Activated CD4-positive, alpha-beta T cell treated with anti-CD3 and anti-CD28 coated beads, Interleukin-2, amount 50 U/mL, for 4 hours (primary cell): ENCODE results near the gene PITPNB.
A peak's percentile ranks its signal among the peaks of the same experiment; 100 is the strongest.

Experiments
- DNase-seq, 2 experiments: peaks; one replicate each; pipeline ENCODE4 v3.0.0-alpha.2; 2020

Gene PITPNB

DNA sequence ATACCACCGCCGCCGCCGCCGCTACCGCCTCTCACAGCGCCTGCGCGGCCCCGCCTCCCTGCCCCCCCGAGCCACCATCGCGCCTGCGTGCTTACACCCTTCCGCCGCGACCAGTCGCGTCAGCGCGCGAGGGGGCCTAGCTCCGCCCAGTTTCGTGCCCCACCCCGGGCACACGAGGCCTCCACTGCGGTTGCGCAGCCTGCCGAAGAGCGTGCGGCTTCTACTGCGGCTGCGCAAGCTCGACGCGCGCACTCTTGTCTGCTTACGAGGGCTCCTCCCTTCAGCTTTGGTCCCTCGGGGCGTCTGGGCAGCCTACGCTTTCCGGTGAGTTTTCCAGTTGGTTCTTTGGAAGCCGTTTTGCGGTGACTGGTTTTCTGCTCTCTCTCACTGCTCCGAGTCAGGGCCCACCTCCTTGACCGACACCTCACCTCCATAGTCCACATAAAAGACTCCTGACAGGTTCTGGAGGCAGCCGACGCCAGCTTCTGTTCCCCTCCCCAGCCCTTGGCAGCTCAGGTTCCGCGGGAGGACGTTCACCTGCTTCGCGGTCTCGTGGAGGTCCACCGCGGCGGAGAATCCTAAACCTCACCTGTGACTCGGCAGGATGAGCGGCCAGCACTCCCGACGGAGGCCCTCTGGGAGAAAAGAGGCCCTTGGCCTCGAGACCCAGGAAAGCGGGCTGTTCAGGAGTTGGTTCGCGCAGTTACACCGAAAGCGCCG, at the start of gene PITPNB:
PITPNB (minus strand) TSS at position 35 of the 720 bp plus-strand sequence. CDS start 65 bp downstream, outside the sequence.
- peak; percentile 98 for DNase-seq

DNA sequence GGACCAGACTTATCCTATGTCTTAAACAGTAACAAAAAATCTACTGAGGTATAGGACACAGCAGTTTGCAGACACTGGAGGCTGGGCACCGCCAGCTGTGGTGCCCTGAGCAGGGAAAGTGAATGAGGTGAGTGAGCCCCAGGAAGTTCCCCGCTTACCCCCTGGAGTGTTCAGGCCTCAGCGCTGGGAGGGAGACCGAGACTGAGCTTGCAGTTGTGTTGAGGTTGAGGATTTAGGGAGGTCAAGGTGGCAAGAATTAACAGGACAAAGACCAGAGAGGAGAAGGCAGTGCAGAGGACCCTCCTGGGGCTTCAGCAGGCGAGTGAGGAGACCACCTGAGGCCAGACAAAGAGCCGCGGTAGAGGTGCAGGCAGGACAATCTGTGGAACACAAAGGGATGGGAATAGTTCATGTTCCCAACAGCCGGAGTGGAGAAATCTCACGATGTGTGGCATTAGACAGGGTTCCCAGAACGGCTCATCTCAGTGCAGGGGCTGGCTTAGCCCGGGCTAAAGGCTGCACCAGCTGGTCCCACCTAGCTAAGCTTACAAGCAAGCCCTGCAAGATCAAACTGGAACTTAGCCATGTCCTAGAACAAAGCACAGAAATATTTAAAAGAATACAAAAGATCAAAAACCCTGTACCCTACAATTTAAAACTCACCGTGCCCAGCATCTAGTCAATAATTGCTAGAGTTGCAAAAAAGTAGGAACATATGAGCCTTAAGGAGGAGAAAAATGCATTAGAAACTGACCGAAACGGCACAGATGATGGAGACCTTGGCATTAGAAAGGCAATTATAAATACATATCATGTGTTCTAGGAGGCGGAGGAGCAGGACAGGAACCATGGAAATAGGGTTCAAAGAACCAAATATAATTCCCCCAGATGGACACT, 47.4 kb upstream of the PITPNB start:
- DNase-seq = no peak

DNA sequence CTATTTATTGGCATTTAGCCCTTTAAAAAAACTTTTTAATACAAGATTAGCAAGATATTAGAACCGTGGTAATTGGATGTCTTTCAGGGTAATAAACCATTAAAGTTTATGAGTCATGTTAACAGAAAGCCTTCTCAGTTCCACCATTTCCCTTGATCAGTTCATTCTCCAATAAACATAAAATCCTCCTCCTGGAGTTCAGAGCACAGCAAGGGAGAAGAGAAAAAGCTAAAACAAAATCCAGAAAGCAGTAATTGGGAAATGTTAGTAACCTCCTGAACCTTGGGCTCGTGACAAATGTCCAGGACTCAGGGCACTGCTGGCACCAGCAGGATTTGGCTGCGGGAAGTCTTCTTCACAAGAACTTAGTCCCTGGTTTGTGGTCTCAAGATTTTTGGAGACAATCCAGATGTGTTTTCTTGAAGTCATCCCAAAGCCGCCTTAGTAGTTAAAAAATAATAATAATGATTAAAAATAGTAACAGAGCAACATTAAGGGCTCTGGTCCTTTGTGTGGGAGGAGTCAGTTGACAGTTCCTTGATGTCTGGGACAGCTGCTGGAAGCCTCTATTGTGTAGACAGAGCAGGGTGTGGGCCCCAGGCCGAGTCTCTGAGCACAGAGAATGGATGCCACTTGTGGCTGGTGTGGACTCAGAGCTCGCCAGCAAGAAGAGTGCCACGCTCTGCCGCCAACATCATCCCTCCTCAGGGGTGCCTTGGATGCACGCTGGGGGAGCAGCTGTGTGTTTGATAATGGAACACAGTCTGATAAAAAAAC, 43.4 kb upstream of the PITPNB start:
- no peak for DNase-seq

DNA sequence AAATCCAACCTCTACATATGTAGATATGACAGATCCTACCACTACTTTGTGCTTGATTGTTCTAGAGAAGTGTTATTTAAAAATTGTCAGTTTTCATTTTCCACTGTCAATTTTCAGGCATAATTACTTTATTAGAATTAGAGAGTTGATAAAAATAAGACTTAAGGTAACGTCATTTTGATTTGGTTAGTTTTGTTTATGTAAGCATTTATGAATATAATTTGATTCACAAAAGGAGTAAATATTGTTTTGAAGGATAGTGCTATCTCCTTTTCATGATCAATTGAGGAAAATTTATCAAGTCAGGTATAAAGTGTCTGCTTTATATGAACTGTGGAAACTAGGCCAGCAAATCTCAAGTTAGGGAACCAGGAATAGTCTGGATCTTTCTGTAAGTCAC, 42.6 kb upstream of the PITPNB start:
- no peak for DNase-seq

DNA sequence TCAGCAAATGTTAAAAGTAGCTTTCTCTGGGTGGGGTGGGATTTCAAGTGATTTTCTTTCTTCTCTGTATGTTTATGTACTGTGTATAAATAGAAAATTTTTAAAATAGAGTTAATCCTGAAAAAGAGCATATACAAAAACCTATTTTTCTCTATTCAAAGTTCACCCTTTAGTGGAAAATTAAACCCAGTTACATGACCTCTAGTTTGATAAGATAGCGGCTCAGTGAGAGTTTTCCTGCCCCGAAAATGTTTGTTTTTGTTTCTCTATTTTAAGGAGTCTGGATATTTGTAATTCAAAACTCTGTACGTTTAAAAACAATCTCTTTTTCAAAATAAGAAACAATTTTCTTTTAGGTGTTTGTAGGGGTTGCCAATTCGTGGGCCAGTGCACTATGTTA, 42.1 kb upstream of the PITPNB start:
- DNase-seq = no peak

DNA sequence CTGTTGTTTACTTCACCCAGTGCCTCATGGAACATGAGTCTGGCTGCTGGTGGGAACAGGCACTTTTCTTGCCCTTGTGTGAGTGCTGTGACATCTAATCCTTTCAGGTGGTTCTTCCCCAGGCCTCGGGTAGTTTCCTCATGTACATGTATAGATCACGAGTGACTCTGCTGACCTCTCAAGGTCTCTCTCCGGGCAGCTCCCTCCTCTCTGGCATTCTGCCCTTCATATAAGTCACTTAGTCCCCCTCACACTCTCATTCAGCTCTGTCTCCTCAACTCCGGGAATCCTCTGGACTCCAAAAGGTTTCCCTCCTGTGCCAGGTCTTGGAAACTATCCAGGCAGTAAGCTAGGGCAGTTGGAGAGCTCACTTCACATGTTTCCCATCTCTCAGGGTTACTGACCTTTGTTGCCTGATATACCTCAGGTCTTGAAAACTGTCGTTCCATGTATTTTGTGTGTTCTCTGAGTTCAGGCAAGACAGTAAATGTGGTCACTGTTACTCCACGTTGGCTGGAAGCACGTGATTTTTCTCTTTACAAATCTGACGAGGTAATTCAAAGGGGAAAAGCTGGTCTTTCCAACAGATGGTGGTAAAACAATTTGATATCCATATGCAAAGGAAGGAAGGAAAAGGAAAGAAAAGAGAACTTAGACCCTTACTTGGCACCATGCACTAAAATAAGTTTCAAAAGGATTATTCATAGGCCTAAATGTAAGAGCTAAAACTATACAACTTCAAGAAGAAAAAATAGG, 40.5 kb upstream of the PITPNB start:
- no peak for DNase-seq

DNA sequence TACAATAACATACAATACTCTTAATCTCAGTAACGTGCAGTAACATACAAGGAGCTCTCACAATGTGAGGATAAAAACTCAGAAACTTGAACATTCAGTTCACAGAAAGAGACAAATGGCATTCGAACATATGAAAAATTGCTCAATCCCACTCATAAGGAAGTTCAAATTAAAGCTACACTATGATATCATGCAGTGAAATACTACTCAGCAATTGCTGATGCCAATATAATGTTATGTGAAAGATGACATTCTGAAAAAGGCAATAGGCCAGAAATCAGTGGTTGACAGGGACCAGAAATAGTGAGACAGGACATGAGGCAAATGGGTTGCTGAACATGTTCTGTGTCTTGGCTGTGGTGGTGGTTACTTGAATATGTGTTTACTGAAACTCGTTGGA, 33.7 kb upstream of the PITPNB start:
- no peak for DNase-seq

DNA sequence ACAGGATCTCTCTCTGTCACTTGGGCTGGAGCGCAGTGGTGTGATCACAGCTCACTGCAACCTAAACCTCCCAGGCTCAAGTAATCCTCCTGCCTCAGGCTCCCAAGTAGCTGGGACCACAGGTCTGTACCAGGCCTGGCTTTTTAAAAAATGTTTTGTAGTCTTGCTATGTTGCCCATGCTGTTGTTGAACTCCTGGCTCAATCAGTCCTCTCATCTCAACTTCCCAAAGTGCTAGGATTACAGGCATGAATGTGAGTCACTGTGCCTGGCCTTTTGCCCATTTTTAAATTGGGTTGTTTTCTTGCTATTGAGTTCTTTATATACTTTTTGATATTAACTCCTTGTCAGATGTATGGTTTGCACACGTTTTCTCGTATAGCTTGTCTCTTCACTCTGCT, 33.0 kb upstream of the PITPNB start:
- DNase-seq = no peak

DNA sequence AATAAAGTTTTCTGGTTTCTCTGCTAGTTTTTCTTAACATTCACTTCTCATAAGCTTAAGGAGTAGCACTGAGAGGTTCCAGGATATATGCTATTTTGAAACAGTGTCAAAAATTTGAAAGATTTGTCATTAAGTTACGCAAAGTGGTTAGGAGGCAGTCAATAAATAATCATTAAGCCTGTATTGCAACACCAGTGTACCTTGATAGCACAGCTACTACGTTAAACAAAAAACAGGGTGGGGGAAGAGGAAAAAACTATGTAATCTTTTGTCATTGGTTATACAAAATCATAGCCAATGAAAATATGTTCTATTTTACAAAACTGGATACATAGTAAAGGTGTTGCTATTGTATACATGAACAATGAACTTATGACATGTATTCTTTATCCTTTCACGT, 30.4 kb upstream of the PITPNB start:
- DNase-seq = no peak

DNA sequence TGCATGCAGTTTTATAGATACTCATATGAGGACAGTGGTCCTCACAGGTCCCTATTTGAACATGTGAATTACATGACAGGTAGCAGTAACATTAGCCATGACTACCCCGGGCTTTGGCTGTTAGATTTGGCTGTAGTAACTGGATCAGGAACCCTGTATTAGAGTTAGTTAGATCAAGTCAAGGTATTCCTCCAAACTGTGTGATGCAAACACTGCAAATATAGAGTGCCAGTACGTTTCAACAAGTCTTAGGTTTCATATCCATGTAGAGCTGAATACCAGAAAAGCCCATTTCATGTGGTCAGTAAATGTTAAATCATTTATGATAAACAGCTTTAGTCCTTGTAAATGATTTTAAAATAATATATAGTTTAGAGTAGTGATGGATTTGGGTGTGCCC, 29.5 kb upstream of the PITPNB start:
- no peak for DNase-seq

DNA sequence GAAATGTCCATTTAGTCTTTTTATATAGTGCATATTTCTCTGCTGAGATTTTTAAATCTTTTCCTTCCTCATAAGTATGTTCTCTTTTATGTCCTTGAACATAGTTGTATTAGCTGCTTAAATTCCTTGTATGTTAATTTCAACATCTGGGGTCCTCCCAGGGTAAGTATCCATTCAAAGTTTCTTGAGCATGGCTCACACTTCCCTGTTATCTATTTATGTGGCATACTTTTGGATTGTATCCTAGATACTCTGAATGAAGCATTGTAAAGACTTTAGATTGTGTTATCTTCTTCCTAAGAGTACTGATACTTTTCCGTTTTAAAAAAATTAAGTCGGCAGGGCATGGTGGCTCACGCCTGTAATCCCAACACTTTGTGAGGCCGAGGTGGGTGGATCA, 28.4 kb upstream of the PITPNB start:
- no peak for DNase-seq

DNA sequence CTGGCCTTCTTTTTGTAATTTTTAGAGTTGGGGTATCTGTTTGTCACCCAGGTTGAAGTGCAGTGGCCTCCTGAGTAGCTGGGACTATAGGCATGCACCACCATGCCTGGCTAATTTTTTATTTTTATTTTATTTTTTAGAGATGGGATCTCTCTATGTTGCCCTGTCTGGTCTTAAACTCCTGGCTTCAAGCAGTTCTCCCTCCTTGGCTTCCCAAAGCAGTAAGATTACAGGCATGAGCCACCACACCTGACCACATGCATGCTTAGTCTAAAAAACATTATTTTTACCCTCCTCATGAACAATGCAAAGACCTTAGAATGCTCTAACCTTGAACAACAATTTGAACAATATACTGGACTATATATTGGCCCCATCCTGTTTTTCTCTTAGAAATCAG, 22.1 kb upstream of the PITPNB start:
- DNase-seq = no peak

DNA sequence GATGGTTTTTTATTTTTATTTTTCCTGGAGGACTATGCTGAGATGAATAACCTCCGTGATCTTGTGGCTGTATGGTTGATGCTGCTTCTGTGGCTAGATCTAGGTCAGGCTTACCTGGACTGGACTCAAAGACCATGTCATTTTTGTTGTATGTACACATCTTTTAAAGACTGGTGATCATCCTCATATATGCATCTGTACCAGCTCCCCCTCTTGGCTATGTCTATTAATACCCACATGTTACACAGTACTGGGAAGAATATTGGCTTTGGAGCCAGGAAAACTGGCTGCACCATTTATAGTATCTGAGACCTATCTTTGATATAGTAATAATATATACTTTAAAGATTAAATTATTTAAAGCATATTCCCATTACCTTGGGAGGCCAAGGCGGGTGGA, 18.4 kb upstream of the PITPNB start:
- DNase-seq = no peak

DNA sequence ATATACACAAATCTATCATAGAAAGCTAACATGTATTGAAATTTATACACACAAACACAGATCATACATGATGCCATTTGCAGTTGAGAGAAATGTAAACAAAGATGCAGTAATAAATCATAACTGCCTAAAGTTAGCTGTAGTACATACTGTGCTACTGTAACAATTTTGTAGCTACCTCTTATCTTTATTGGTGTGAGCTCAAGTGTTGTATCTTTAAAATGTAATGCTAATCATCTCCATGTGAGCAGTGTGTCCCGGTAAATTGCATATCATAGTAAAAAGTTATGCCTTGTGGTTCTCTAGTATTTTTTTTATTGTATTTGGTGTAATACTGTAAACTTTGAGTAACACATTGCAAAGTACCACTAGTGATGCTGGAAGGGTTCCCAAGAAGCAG, 16.8 kb upstream of the PITPNB start:
- DNase-seq = no peak

DNA sequence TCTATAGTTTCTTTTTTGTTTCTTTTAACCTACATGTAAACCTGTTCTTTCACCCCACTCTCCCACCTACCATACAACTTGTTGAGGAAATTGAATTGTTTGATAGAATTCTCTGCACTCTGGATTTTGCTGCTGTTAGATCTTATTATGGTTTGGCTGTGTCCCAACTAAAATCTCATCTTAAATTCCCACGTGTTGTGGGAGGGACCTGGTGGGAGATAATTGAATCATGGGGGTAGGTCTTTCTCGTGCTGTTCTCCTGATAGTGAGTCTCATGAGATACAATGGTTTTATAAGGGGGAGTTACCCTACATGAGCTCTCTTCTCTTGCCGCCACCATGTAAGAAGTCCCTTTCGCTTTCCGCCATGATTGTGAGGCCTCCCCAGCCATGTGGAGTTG, 15.0 kb upstream of the PITPNB start:
- no peak for DNase-seq

DNA sequence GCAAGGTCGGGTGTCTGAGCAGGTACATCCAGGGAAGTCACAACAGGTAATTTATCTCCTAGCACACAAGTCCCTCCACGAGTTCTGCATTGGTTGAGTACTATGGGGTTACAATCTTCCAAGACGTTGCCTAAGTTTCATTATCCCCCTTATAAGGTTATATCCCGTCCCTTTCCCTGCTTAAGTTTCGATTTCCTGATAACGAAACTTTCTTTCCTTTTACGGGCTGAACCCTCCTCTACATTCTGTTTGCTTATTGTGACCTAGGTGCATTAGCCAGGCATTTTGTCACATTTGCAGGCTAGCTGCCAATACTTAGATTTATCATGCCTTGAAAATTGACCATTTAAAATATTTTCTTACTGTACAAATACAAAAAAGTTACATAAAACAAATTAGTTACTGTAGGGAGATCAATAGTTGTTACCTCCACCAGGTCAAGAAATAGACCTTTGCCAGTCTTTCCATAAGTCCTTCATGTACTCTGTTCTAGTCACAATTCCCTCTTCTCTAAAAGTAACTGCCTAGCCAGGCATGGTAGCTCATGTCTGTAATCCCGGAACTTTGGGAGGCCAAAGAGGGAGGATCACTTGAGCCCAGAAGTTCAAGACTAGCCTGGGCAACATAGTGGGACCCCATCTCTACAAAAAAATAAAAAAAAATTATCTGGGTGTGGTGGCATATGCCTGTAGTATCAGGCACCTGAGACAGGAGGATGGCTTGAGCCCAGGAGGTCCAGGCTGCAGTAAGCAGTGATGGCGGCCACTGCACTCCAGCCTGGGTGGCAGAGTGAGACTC, 14.3 kb upstream of the PITPNB start:
- no peak for DNase-seq

DNA sequence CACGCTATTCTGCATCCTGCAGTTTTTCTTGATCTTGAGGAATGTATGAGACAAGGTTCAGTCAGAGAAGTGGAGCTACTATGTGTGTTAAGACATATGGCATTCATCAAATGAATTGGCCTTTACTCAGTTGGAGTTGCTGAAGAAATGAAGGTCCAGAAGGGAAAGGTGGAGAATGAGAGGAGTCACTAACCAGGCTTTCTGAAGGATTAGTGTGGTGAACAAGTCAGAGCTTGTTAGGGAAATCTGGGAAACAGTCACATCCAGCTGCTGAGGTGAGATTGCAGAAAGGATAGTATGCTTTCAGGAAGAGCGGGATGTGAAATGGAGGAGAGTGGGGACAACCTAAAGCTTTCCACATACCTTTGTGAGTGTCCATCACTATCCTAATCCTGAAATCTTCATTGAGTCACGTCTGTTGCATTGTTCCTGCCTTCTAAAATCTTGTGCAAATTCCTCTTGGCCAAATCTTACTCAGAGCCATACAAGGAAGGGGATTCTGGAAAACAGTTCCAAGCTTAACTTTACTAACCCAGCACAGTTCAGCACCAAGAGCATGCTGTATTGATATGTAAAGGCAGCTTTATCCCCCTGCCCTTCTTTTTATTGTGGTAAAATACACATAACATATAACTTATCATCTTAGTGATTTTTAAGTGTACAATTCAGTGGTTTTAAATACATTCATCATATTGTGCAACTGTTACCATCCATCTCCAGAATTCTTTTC, 11.4 kb upstream of the PITPNB start:
- DNase-seq = no peak

DNA sequence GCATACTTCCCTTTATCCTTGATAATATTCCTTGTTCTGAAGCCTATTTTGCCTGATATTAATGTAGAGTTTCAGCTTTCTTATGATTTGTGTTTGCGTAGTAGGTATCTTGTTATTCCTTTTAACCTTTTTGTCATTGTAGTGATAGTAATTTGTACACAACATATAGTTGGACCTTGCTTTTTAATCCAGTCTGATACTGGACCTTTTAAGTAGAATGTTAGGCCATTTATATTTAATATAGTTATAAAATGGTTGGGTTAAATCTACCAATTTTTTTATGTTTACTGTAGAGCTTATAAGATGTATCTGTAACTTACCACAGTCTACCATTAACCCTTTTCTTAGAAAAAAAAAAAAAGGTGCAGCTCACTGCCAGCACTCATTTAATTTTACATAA, 8.6 kb upstream of the PITPNB start:
- no peak for DNase-seq

DNA sequence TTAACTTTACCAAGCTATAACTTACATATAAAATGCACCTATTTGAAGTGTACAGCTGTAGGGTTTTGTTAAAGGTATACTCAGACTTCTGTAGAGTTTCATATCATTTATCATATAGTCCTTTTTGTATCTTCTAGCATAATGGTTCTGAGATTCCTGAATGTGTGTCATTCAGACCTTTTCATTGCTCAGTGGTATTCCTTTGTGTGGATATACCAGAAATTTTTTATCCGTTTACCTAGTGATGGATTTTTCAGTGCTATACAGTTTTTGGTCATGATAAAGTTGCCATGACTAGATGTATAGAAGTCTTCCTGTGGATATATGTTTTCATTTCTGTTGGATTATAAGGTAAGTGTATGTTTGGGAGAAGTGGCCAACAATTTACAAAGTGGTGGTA, 6.3 kb upstream of the PITPNB start:
- DNase-seq = no peak

DNA sequence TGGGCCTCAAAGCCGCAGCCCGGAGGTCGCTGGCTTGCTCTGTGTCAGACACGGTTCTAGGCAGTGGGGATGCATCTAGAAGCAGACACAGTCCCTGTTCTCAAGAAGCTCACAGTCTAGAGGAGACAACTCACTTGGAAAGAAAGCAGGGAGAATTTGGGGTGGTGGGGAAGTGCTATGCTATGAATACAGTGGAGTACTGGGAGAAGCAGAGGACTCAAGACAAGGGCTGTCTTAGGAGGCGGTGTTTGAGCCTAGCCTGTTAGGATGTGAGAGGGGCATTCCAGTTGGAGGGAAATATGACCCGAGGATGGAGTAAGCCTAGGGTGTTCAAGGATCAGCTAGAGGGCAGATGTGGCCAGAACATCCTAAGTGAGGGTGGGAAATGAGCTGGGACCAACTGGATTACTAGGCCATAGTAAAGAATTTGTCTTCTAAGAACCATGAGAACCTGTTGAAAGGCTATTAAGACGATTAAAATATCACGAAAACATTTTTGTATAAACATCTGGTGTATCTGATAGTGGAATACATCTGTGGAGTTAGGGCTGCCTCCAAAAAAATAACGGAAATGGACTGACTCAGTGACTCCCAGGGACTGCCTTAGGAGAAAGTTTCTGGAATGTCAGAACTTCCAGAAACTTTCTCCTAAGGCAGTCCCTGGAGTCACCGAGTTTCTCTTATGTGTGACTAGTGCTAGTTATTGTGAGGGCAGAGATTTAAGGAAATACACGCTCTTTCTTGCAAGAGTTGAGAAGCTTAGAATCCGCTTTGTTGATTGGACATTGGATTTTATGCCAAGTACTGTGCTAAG, 1.1 kb upstream of the PITPNB start:
- DNase-seq = no peak
